SIG-M5 (cell line): ENCODE measurements around the gene RMI2.
"Not testable (repeated sequence)": the region's sequence is repeated elsewhere in the genome, so short reads cannot be mapped to it uniquely, and the experiment has no call there.

Source experiments
- DNase-seq: peaks from one replicate; lab custom pipeline; 2025; lab: John Stamatoyannopoulos, UW

Gene RMI2

DNA sequence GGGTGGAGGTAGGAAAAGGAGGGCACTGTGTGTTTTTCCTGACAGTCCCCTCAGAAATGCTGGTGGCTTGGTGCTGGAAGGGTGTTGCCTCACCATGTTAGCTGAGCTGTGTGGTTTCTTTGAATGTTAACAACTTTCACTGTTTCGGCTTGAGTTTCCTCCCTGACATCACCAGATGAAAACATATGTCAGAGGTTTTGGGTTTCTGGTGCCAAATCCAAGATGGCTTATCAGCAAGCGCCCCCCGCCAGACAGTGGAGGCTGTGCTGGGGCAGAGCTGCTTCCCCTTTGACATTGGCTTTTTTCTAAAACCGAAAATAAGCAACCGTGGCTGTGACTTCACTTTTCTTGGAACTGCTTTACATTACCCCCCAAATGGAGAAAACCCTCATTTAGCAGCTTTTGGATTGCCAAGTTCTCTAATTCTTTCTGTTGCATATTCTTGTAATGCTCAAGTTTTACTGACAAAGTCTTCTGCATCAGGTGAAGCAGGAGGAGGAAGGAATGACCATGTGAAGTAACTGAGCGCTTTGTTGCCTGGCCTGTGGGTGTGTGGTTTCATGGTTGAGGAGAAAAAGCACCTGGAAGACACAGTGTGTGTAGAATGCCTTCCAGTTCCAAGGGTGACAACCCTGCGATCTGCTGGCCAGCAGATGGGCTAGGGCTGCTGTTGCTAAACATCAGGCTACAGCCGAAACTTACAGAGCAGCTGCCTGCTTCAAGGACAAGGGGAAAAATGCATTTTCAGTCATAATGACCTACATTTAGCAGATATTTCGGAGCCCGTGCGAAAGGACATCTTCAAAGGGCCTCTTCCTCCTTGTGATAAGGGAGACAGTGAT lies 9.7 kb downstream of the RMI2 start:
- no peak for DNase-seq

GRCh38 chr16:11355862-11356261 lies 10.6 kb downstream of the RMI2 start:
- DNase-seq: no peak

GRCh38 chr16:11356573-11357331 lies 11.5 kb downstream of the RMI2 start:
- no peak for DNase-seq

- DNase-seq: no peak
These were observed 13.3 kb downstream of the RMI2 start for GRCh38 chr16:11358531-11358930.

GRCh38 chr16:11359370-11359769 lies 14.1 kb downstream of the RMI2 start:
- DNase-seq: no peak

GRCh38 chr16:11360641-11361373 lies 15.5 kb downstream of the RMI2 start:
- no peak for DNase-seq

- no peak for DNase-seq
These were observed 16.6 kb downstream of the RMI2 start for GRCh38 chr16:11361701-11362451.

DNA sequence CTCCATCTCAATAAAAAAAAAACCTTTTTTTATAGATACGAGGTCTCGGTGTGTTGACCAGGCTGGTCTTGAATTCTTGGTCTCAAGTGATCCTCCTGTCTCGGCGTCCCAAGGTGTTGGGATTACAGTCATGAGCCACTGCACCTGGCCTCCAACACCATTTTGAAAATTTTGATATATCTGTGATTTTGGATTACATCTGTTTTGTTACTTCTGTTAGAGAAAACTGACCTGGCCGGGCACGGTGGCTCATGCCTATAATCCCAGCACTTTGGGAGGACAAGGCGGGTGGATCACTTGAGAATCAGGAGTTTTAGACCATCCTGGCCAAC lies 18.6 kb downstream of the RMI2 start:
- DNase-seq: no peak

- DNase-seq: no peak
These were observed 22.2 kb downstream of the RMI2 start for GRCh38 chr16:11367483-11367906.

GRCh38 chr16:11370084-11370931 lies 25.0 kb downstream of the RMI2 start:
- DNase-seq: no peak

- DNase-seq: not testable (repeated sequence)
These were observed 25.6 kb downstream of the RMI2 start for GRCh38 chr16:11370932-11371279.

- DNase-seq: no peak
These were observed 27.0 kb downstream of the RMI2 start for GRCh38 chr16:11372073-11372828.

DNA sequence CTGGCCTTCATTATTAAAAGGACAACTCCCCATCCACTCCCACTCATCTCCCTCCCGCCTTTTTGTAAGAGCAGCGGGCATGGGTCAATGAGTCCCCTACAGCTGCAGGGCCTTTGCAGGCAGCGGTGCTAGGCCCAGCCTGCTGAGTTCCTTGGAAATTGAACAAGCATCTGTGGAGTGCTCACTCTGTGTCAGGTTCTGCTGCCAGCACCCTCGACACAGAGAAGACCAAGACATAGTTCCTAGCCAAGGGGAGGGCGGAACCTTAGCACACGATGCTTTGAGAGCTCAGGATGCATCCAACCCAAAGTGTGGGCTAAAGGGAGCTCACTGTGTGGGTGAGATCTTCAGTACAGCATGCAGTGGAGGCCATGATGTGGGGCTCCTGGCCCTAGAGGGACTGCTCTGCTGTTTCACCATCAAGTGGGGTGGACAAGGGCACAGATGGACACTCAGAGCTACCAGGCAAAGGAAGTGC lies 27.6 kb downstream of the RMI2 start:
- no peak for DNase-seq

GRCh38 chr16:11374255-11374654 lies 29.0 kb downstream of the RMI2 start:
- no peak for DNase-seq

DNA sequence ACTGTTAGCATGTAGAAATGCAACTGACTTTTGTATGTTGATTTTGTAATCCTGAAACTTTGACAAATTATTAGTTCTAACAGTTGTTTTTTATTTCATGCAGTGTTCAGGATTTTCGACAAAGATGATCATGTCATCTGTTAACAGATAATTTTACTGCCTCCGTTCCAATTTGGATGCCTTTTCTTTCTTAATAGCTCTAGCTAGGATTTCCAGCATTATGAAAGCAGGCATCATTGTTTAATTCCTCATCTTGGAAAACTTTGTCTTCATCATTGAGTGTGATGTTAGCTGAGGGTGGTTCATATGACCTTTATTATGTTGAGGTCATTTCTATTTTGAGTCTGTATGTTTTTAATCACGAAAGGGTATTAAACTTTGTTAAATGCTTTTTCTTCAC lies 31.9 kb downstream of the RMI2 start:
- DNase-seq: no peak

DNA sequence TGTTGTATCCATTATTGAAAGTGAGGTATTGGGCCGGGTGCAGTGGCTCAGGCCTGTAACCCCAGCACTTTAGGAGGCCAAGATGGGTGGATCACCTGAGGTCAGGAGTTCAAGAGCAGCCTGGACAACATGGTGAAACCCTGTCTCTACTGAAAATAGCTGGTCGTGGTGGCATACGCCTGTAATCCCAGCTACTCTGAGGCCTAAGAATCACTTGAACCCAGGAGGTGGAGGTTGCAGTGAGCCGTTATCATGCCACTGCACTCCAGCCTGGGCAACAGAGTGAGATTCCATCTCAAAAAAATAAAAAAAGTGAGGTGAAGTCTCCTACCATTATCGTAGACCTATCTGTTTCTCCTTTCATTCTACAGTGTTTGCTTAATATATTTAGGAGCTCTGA lies 33.7 kb downstream of the RMI2 start:
- not testable (repeated sequence) for DNase-seq

- DNase-seq: no peak
These were observed 34.2 kb downstream of the RMI2 start for GRCh38 chr16:11379420-11379819.

- DNase-seq: no peak
These were observed 35.6 kb downstream of the RMI2 start for GRCh38 chr16:11380836-11381235.

- DNase-seq: no peak
These were observed 38.4 kb downstream of the RMI2 start for GRCh38 chr16:11383481-11384183.
